ENCODE results near the gene GUCY2C.

The GUCY2C gene

GRCh38 chr12:14681190-14681589 lies 15.2 kb downstream of the GUCY2C start:
- no peak for DNase-seq

GRCh38 chr12:14678547-14679150 lies 17.8 kb downstream of the GUCY2C start:
- DNase-seq, result no peak

GRCh38 chr12:14668591-14668990 lies 27.8 kb downstream of the GUCY2C start:
- no peak for DNase-seq

GRCh38 chr12:14665354-14666348 lies 30.7 kb downstream of the GUCY2C start:
- DNase-seq, result peak; percentile 75

GRCh38 chr12:14664434-14665023 lies 31.9 kb downstream of the GUCY2C start:
- DNase-seq, result peak; percentile 1

GRCh38 chr12:14663002-14663401 lies 33.4 kb downstream of the GUCY2C start:
- DNase-seq, result no peak

GRCh38 chr12:14656846-14657245 lies 39.6 kb downstream of the GUCY2C start:
- DNase-seq, result no peak

- DNase-seq, result no peak
Observed at GRCh38 chr12:14655284-14655683, 41.1 kb downstream of the GUCY2C start.

- no peak for DNase-seq
Observed at GRCh38 chr12:14654842-14655241, 41.6 kb downstream of the GUCY2C start.

GRCh38 chr12:14654416-14654815 lies 42.0 kb downstream of the GUCY2C start:
- DNase-seq, result no peak

GRCh38 chr12:14652483-14652882 lies 43.9 kb downstream of the GUCY2C start:
- no peak for DNase-seq

GRCh38 chr12:14651371-14651770 lies 45.0 kb downstream of the GUCY2C start:
- DNase-seq, result no peak

- DNase-seq, result no peak
Observed at GRCh38 chr12:14650789-14651188, 45.6 kb downstream of the GUCY2C start.

- DNase-seq, result no peak
Observed at GRCh38 chr12:14647028-14647750, 49.2 kb downstream of the GUCY2C start.

- DNase-seq, result no peak
Observed at GRCh38 chr12:14643251-14643650, 53.1 kb downstream of the GUCY2C start.

- DNase-seq, result no peak
Observed at GRCh38 chr12:14638066-14638465, 58.3 kb downstream of the GUCY2C start.

GRCh38 chr12:14635776-14636175 lies 60.6 kb downstream of the GUCY2C start:
- DNase-seq, result no peak

- no peak for DNase-seq
Observed at GRCh38 chr12:14630793-14631192, 65.6 kb downstream of the GUCY2C start.

- DNase-seq, result peak; percentile 38
Observed at GRCh38 chr12:14629832-14630710, 66.3 kb downstream of the GUCY2C start.

- no peak for DNase-seq
Observed at GRCh38 chr12:14628771-14629170, 67.6 kb downstream of the GUCY2C start.

- DNase-seq, result no peak
Observed at GRCh38 chr12:14621826-14622225, 74.6 kb downstream of the GUCY2C start.
